ENCODE measurements around the gene RUNX2. TPM values are rescaled to one million over a fixed set of nuclear protein-coding genes. Genes with fewer than 3 reads are reported as not detected.

Gene RUNX2
- total and polyA plus RNA-seq, 2 of the 8 experiments (the other 6 are each of a cell fraction or from before 2014, with no cell fraction given): 0.26 to 1.2 TPM

DNA sequence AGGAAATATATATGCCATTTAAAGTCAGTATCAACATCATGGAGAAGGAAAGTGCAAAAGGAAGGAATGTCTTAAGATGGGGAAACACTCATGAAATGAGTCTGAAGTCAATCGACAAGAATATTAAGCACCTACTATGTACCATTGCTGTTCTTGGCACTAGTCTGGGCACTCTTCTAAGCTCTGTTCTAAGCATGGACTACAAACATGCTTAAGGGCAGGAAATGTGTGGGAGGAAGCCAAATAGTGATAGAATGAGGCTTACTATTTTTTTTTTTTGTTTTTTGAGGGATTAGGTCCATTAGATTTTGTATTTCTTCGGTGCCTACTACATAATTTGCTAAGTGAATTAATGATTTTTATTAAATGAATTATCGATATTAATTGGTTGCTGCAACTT is 133.4 kb downstream of the RUNX2 start:
- DNase-seq (ENCODE audit: low read depth in 1 of 2, low spot score in 2 of 2): no peak
- Histone ChIP-seq H4K20me1 (replicated peaks in 1 of 2; ENCODE audit: control insufficient read depth in 1 of 2, insufficient read depth in 2 of 2, low read length in 2 of 2) (no peaks in the 10 kb centered on the region), H3K18ac (ENCODE audit: extremely low read depth, low read length) (no peak overlapping the region), H4K5ac (ENCODE audit: insufficient read length, low read depth, low read length) (no peak overlapping the region), H3K9me3 (ENCODE audit: insufficient read depth in 2 of 2, low read depth in 1 of 2, low read length in 1 of 2) (no peaks in the 10 kb centered on the region), H2AFZ (ENCODE audit: low read length) (no peak overlapping the region), H3K4me2 (ENCODE audit: insufficient read depth in 1 of 2, low read depth in 2 of 2, low read length in 2 of 2) (no peak overlapping the region), H3K27me3 (replicated peaks in 1 of 4; ENCODE audit: control insufficient read depth in 3 of 4, extremely low read depth in 1 of 4, insufficient read depth in 3 of 4, low read length in 3 of 4) (no peaks in the 10 kb centered on the region), H2AK5ac (ENCODE audit: low read depth, low read length) (no peak overlapping the region), H2BK15ac (ENCODE audit: low read length) (no peak overlapping the region), H3K4ac (replicated peaks; ENCODE audit: insufficient read length, low read depth, low read length) (no peak overlapping the region), H3K14ac (ENCODE audit: insufficient read length) (no peak overlapping the region), H2BK20ac (ENCODE audit: low read length) (no peak overlapping the region), H3K56ac (replicated peaks; ENCODE audit: insufficient read length, low read depth, low read length) (no peak overlapping the region), H3K9ac (replicated peaks in 1 of 4; ENCODE audit: extremely low read depth in 1 of 4, low read depth in 3 of 4, low read length in 3 of 4) (no peak overlapping the region), H2BK120ac (replicated peaks; ENCODE audit: low read depth, low read length) (no peak overlapping the region), H3K36me3 (ENCODE audit: control insufficient read depth in 2 of 4, insufficient read depth in 4 of 4, low read length in 3 of 4) (no peaks in the 10 kb centered on the region), H3K4me3 (ENCODE audit: extremely low read depth in 1 of 4, insufficient read depth in 2 of 4, low read depth in 3 of 4, low read length in 4 of 4) (no peak overlapping the region), H3K23me2 (ENCODE audit: low read depth, low read length) (no peaks in the 10 kb centered on the region), H3K27ac (ENCODE audit: low read depth, low read length) (no peak overlapping the region), H3K79me2 (ENCODE audit: control insufficient read depth in 1 of 2, insufficient read depth in 2 of 2, low read length in 2 of 2) (no peaks in the 10 kb centered on the region), H3K23ac (ENCODE audit: insufficient read length) (no peak overlapping the region), H2BK12ac (ENCODE audit: low read depth, low read length) (no peak overlapping the region), H3K79me1 (ENCODE audit: low read depth, low read length) (no peaks in the 10 kb centered on the region), H4K91ac (replicated peaks; ENCODE audit: insufficient read length, low read length) (no peak overlapping the region), H3K4me1 (replicated peaks in 1 of 4; ENCODE audit: control insufficient read depth in 3 of 4, insufficient read depth in 4 of 4, low read length in 3 of 4) (no peaks in the 10 kb centered on the region), H2BK5ac (ENCODE audit: low read depth, low read length) (no peak overlapping the region), H4K8ac (ENCODE audit: extremely low read depth, insufficient read depth, low read length) (no peak overlapping the region)
- POLR2A ChIA-PET (ENCODE audit: partially characterized antibody): no interaction called here
- FAIRE-seq: no peak
- 99% methylated on average over 3 of the region's 3 CpGs; no CpG with 5 or more reads in 1 of the 2 experiments for WGBS, 2 experiments (ENCODE audit: extremely low coverage in 1 of 2, insufficient coverage in 1 of 2, insufficient read length in 1 of 2, insufficient replicate concordance in 2 of 2, low coverage in 1 of 2, low lambda C conversion rate in 2 of 2, missing lambda C conversion rate in 1 of 2)
- no peak for TF ChIP-seq YY1 (IDR thresholded peaks at IDR 0.05; ENCODE audit: low read depth, low read length)
- no peak for TF ChIP-seq TCF12 (IDR thresholded peaks at IDR 0.05; ENCODE audit: low read depth, low read length)
- TF ChIP-seq TBP (IDR thresholded peaks at IDR 0.05; ENCODE audit: low read depth, low read length): no peak
- TF ChIP-seq POU5F1 (IDR thresholded peaks at IDR 0.05; ENCODE audit: low read depth, low read length): no peak
- CTCF ChIA-PET (ENCODE audit: partially characterized antibody): interaction anchor here (0.8 to 1.0 kb wide), 2 partner anchors 14 to 867 kb away, joined by 3 read pairs; no protein-coding TSS in a partner anchor

All from H1 (cell line).